ENCODE measurements around the gene MLF2. TPM values are rescaled to one million over a fixed set of nuclear protein-coding genes. Genes with fewer than 3 reads are reported as not detected.

MLF2 gene
- total RNA-seq, 6 experiments from 2014 or later: 104 to 185 (median 134) TPM

DNA sequence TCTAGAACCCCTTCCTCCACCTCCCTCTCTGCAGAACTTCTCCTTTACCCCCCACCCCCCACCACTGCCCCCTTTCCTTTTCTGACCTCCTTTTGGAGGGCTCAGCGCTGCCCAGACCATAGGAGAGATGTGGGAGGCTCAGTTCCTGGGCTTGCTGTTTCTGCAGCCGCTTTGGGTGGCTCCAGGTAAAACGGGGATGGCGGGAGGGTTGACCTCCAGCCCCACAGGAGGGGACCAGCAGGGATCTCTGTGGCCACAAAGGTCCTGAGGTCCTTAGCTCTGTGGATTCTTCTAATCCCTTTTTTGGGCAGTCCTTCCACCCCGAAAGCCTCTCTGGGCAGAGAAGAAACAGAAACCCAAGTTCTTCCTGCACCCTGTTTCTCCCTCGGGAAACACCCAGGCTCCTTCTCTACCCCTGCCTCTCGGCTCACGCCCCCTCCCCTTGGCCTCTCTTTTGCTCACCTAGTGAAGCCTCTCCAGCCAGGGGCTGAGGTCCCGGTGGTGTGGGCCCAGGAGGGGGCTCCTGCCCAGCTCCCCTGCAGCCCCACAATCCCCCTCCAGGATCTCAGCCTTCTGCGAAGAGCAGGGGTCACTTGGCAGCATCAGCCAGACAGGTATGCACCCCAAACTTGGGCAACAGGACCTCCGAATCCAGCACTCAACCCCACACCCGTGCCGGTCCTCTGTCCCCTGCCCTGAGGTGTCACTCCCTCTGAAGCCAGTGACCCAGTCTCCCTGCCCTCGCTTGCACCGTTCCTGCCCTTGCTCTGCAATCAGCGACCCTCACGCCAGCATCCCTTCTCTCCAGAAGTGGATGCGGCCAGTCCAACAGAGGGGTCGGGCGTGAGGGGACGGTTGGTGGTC is 20.0 kb upstream of the MLF2 start:
- no peak for TF ChIP-seq POLR2A (IDR thresholded peaks at IDR 0.05)
- TF ChIP-seq CTCF (IDR thresholded peaks at IDR 0.05): no peak
- Histone ChIP-seq H3K9me3 (no peaks in the 10 kb centered on the region), H3K4me1 (peaks cover 0 to 74% (median 17%) of the 10 kb centered on the region in 4 donors), H3K27ac (no peak overlapping the region), H3K36me3 (peaks cover 0 to 17% (median 5%) of the 10 kb centered on the region in 4 donors), H3K27me3 (no peaks in the 10 kb centered on the region), H3K4me3 (no peak overlapping the region)
- intact Hi-C loops (cut with DNase I): no loop called here
- WGBS (ENCODE audit: insufficient coverage, low coverage, low lambda C conversion rate, missing lambda C conversion rate): 45% methylated on average over 14 of the region's 21 CpGs
- no peak for DNase-seq
- ATAC-seq: no peak

- peak; percentile 1 to 6 (median 4) for ATAC-seq
These were observed 19.4 kb upstream of the MLF2 start, which contains the start of gene LAG3 for GRCh38 chr12:6772331-6772695. TSS of gene LAG3 (plus strand) at chr12:6772520. CDS start at chr12:6772853, 333 bp downstream.

DNA sequence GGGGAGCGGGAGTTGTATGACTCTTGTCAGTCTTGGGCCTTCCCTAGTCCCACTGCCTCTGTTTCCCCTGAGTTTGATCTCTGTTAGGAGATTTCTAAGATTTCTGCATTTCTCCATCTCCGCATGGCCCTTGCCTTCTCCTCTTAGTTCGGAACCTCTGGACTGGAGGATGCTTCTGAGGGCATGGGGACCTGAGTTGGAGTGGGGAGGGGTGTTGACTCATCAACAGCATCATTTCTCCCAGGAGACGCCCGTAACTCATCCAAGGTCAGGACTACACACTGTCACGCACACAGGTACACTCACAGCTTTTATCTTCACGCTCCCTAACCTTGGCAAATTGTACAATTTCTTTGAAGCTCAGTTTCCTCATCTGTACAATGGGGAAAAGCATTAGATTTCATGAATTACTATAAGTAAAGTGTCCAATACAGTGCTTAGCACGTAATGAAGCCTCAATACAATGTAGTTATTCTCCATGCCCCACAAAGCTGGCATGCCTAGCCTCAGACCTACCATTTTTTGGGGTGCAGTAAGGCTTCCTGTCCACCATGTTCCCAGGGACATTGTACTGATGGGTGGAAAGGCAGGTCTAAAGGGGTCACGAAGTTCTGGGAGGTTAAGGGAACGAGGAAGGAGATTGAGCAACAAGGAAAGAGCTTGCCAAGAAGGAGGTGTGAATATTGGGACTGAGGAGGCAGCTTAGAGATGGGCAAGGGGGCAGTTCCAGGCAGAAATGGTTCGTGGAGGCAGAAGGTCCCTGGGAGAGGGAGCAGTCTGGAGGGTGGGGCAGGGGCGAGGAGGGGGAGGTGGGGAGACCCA is 18.8 kb upstream of the MLF2 start:
- H3K9me3 ChIP-seq: no peaks in the 10 kb centered on the region
- WGBS (ENCODE audit: insufficient coverage, low coverage, low lambda C conversion rate, missing lambda C conversion rate): 31% methylated on average over 9 of the region's 12 CpGs
- ATAC-seq (no peak), DNase-seq (no peak)
- no peaks in the 10 kb centered on the region for H3K27me3 ChIP-seq
- TF ChIP-seq CTCF (IDR thresholded peaks at IDR 0.05): no peak
- TF ChIP-seq POLR2A (IDR thresholded peaks at IDR 0.05): no peak
- H3K27ac ChIP-seq: peak overlapping the region in 1 of 3 donors; percentile 13
- H3K36me3 ChIP-seq: peaks cover 0 to 17% (median 5%) of the 10 kb centered on the region in 4 donors
- intact Hi-C loops (cut with DNase I): no loop called here
- H3K4me3 ChIP-seq: no peak overlapping the region
- H3K4me1 ChIP-seq: peaks cover 0 to 62% (median 11%) of the 10 kb centered on the region in 4 donors

More at GRCh38 chr12:6772331-6772695, 19.4 kb upstream of the MLF2 start, which contains the start of gene LAG3:
- Histone ChIP-seq H3K36me3 (peaks cover 0 to 17% (median 5%) of the 10 kb centered on the region in 4 donors), H3K27ac (peak within 1 kb of the TSS in 1 of 3 donors; percentile 13), H3K4me1 (peaks cover 0 to 68% (median 14%) of the 10 kb centered on the region in 4 donors), H3K27me3 (no peaks in the 10 kb centered on the region), H3K4me3 (no peak within 1 kb of the TSS), H3K9me3 (no peaks in the 10 kb centered on the region)
- 17% methylated on average over 3 of the region's 15 CpGs for WGBS (ENCODE audit: insufficient coverage, low coverage, low lambda C conversion rate, missing lambda C conversion rate)
- intact Hi-C loops (cut with DNase I): no loop called here
- DNase-seq: peak in 1 of 3 donors; percentile 59
- no peak for TF ChIP-seq CTCF (IDR thresholded peaks at IDR 0.05)

GRCh38 chr12:6771091-6771495 is 18.2 kb upstream of the MLF2 start:
- DNase-seq (peak in 1 of 3 donors; percentile 54), ATAC-seq (peak in 3 of 4 donors; percentile 4 to 14 (median 5))
- H3K27me3 ChIP-seq: no peaks in the 10 kb centered on the region
- no peaks in the 10 kb centered on the region for H3K9me3 ChIP-seq
- peaks cover 0 to 56% (median 9%) of the 10 kb centered on the region in 4 donors for H3K4me1 ChIP-seq
- H3K27ac ChIP-seq: no peak overlapping the region
- WGBS (ENCODE audit: insufficient coverage, low coverage, low lambda C conversion rate, missing lambda C conversion rate): no CpG with 5 or more reads among the region's 4 CpGs
- peaks cover 0 to 17% (median 5%) of the 10 kb centered on the region in 4 donors for H3K36me3 ChIP-seq
- no peak overlapping the region for H3K4me3 ChIP-seq
- intact Hi-C loops (cut with DNase I): no loop called here
- no peak for TF ChIP-seq CTCF (IDR thresholded peaks at IDR 0.05)
- no peak for TF ChIP-seq POLR2A (IDR thresholded peaks at IDR 0.05)
